ENCODE measurements around the gene BMP8A. TPM values are rescaled to one million over a fixed set of nuclear protein-coding genes. Genes with fewer than 3 reads are reported as not detected.
A peak's percentile ranks its signal among the peaks of the same experiment; 100 is the strongest.
"Not testable (repeated sequence)": the region's sequence is repeated elsewhere in the genome, so short reads cannot be mapped to it uniquely, and the experiment has no call there.

The BMP8A gene
- total and polyA plus RNA-seq, 9 of the 15 experiments (the other 6 are each of a cell fraction or from before 2014, with no cell fraction given) = 0.05 to 0.31 TPM; not detected in 7

- H3K4me2 ChIP-seq (ENCODE audit: insufficient read depth, low read length); H4K20me1 ChIP-seq (replicated peaks; ENCODE audit: control insufficient read depth, insufficient read depth, low read length); CTCF ChIA-PET (ENCODE audit: low intra/inter-chr PET ratio); H3K4me3 ChIP-seq; H2AFZ ChIP-seq (ENCODE audit: low read depth, low read length); H3K9me3 ChIP-seq (replicated peaks; ENCODE audit: control insufficient read depth, insufficient read depth, low read depth, low read length); H3K9me1 ChIP-seq (ENCODE audit: control insufficient read depth, insufficient read depth, low read length); BruUV-seq (replicated peaks); ATAC-seq; H3K27me3 ChIP-seq (ENCODE audit: control insufficient read depth in 2 of 2, insufficient read depth in 2 of 2, low read length in 2 of 2); DNase-seq (ENCODE audit: extremely low read depth in 1 of 4, low spot score in 3 of 4); H3K9ac ChIP-seq (ENCODE audit: insufficient read depth in 1 of 2, low read depth in 2 of 2, low read length in 2 of 2); H3K27ac ChIP-seq (ENCODE audit: extremely low read depth, low read depth, low read length); H3K79me2 ChIP-seq (ENCODE audit: control insufficient read depth, insufficient read depth, low read length); H3K36me3 ChIP-seq (ENCODE audit: control insufficient read depth, insufficient read depth, low read length): not testable (repeated sequence)
- intact Hi-C loops (cut with micrococcal nuclease) = loop anchor here (5.0 kb wide), 1 partner anchor 240 kb away; no protein-coding TSS in a partner anchor
- peak; percentile 80 for FAIRE-seq
- H3K4me1 ChIP-seq (replicated peaks in 1 of 2; ENCODE audit: control insufficient read depth in 2 of 2, insufficient read depth in 2 of 2, low read length in 2 of 2) = peaks cover 0 to 26% of the 10 kb centered on the region in 2 experiments; a peak in 3 of 5 replicates
- 0 out of 2 replicates have a peak, but pooled peaks have one; percentile 25 for TF ChIP-seq ZNF316 (IDR thresholded peaks at IDR 0.05)
- in situ Hi-C loops (cut with MboI) = loop anchor here (5.0 kb wide), 1 partner anchor 240 kb away; no protein-coding TSS in a partner anchor
- POLR2A ChIA-PET = interaction anchor here (0.9 kb wide), 1 partner anchor 135 kb away, joined by 3 read pairs; no protein-coding TSS in a partner anchor
- 52% methylated on average over 10 of the region's 10 CpGs for WGBS (ENCODE audit: insufficient coverage, low coverage, missing lambda C conversion rate)
Observed at GRCh38 chr1:39522221-39522620, 30.8 kb downstream of the BMP8A start.

- H4K20me1 ChIP-seq (replicated peaks; ENCODE audit: control insufficient read depth, insufficient read depth, low read length) = no peaks in the 10 kb centered on the region
- ChIA-PET CTCF (ENCODE audit: low intra/inter-chr PET ratio) (no interaction called here), POLR2A (interaction anchor here (0.9 kb wide), 1 partner anchor 135 kb away, joined by 3 read pairs; no protein-coding TSS in a partner anchor)
- no peaks in the 10 kb centered on the region; the same call in 2 of the 3 replicates for H3K36me3 ChIP-seq (ENCODE audit: control insufficient read depth, insufficient read depth, low read length)
- H3K4me2 ChIP-seq (ENCODE audit: insufficient read depth, low read length) = no peak overlapping the region
- no peaks in the 10 kb centered on the region for H3K9me1 ChIP-seq (ENCODE audit: control insufficient read depth, insufficient read depth, low read length)
- no peak overlapping the region for H3K27ac ChIP-seq (ENCODE audit: extremely low read depth, low read depth, low read length)
- no peak overlapping the region for H2AFZ ChIP-seq (ENCODE audit: low read depth, low read length)
- H3K27me3 ChIP-seq (ENCODE audit: control insufficient read depth in 2 of 2, insufficient read depth in 2 of 2, low read length in 2 of 2) = no peaks in the 10 kb centered on the region
- no peaks in the 10 kb centered on the region for H3K79me2 ChIP-seq (ENCODE audit: control insufficient read depth, insufficient read depth, low read length)
- no peak overlapping the region for H3K4me3 ChIP-seq
- WGBS (ENCODE audit: insufficient coverage, low coverage, missing lambda C conversion rate) = 62% methylated on average over 27 of the region's 29 CpGs
- in situ Hi-C loops (cut with MboI) = loop anchor here (5.0 kb wide), 1 partner anchor 239 kb away; no protein-coding TSS in a partner anchor
- ATAC-seq (no peak), DNase-seq (ENCODE audit: extremely low read depth in 1 of 4, low spot score in 3 of 4) (peak in 2 of 4 experiments; percentile 5 to 7), FAIRE-seq (no peak)
- H3K9ac ChIP-seq (ENCODE audit: insufficient read depth in 1 of 2, low read depth in 2 of 2, low read length in 2 of 2) = 0 out of 4 replicates have a peak overlapping the region, but pooled peaks of 1 of the 2 experiments have one; percentile 20
- H3K9me3 ChIP-seq (replicated peaks; ENCODE audit: control insufficient read depth, insufficient read depth, low read depth, low read length) = no peaks in the 10 kb centered on the region
- intact Hi-C loops (cut with micrococcal nuclease) = loop anchor here (5.0 kb wide), 1 partner anchor 239 kb away; no protein-coding TSS in a partner anchor
- no TSS peak for BruUV-seq (replicated peaks)
- peaks cover 0 to 26% of the 10 kb centered on the region in 2 experiments; a peak in 3 of 5 replicates for H3K4me1 ChIP-seq (replicated peaks in 1 of 2; ENCODE audit: control insufficient read depth in 2 of 2, insufficient read depth in 2 of 2, low read length in 2 of 2)
- no peak for TF ChIP-seq RNF219 (CRISPR knock-in tag; IDR thresholded peaks at IDR 0.05)
- no peak for TF ChIP-seq ZNF253 (CRISPR knock-in tag; conservative IDR thresholded peaks at IDR 0.05)
Observed at GRCh38 chr1:39522661-39523567, 31.5 kb downstream of the BMP8A start.

Data from K562 (cell line).